Measurements from ENCODE around the gene BICRA. TPM values are rescaled to one million over a fixed set of nuclear protein-coding genes. Genes with fewer than 3 reads are reported as not detected.

BICRA gene
- total and polyA plus RNA-seq, 9 of the 15 experiments (the other 6 are each of a cell fraction or from before 2014, with no cell fraction given), result 0.01 to 8.8 (median 1.2) TPM

DNA sequence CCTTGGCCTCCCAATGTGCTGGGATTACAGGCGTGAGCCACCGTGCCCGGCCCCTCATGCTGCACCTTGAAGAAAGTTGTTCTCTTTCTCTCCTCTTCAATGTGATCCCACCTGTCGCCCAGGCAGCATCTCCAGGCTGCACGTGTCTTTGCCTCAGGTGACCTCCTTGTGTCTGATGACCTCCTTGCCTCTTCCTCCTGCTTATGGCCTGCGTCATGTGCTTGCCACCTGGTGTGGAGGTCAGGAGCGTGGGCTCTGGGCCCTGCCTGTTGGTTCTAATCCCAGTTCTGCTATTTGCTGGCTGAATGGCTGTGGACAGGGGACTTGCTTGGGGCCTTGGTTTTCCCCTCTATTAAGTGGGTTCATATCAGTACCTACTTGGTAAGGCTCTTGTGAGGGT, 6.3 kb downstream of the BICRA start:
- CTCF ChIA-PET (ENCODE audit: low intra/inter-chr PET ratio), result no interaction called here
- Histone ChIP-seq H3K36me3 (ENCODE audit: control insufficient read depth, insufficient read depth, low read length) (no peaks in the 10 kb centered on the region; the same call in 2 of the 3 replicates), H3K79me2 (ENCODE audit: control insufficient read depth, insufficient read depth, low read length) (peaks cover 73% of the 10 kb centered on the region), H3K4me3 (no peak overlapping the region), H2AFZ (ENCODE audit: low read depth, low read length) (no peak overlapping the region), H3K9me1 (ENCODE audit: control insufficient read depth, insufficient read depth, low read length) (no peaks in the 10 kb centered on the region), H3K27ac (ENCODE audit: extremely low read depth, low read depth, low read length) (no peak overlapping the region), H3K4me1 (replicated peaks in 1 of 2; ENCODE audit: control insufficient read depth in 2 of 2, insufficient read depth in 2 of 2, low read length in 2 of 2) (peaks cover 6 to 25% of the 10 kb centered on the region in 2 experiments; a peak in 4 of 5 replicates), H3K27me3 (ENCODE audit: control insufficient read depth in 2 of 2, insufficient read depth in 2 of 2, low read length in 2 of 2) (no peaks in the 10 kb centered on the region), H3K9me3 (replicated peaks; ENCODE audit: control insufficient read depth, insufficient read depth, low read depth, low read length) (no peaks in the 10 kb centered on the region), H4K20me1 (replicated peaks; ENCODE audit: control insufficient read depth, insufficient read depth, low read length) (peaks cover 52% of the 10 kb centered on the region), H3K9ac (ENCODE audit: insufficient read depth in 1 of 2, low read depth in 2 of 2, low read length in 2 of 2) (no peak overlapping the region; a peak in 1 of 4 replicates), H3K4me2 (ENCODE audit: insufficient read depth, low read length) (no peak overlapping the region)
- in situ Hi-C loops (cut with MboI) (no loop called here), intact Hi-C loops (cut with micrococcal nuclease) (no loop called here)
- POLR2A ChIA-PET, result interaction anchor here (0.7 to 1.7 kb wide), 2 partner anchors 11 to 103 kb away, joined by 3 to 5 read pairs; no protein-coding TSS in a partner anchor
- DNase-seq (ENCODE audit: extremely low read depth in 1 of 4, low spot score in 3 of 4) (no peak), ATAC-seq (no peak), FAIRE-seq (no peak)
- 74% methylated on average over 5 of the region's 7 CpGs for WGBS (ENCODE audit: insufficient coverage, low coverage, missing lambda C conversion rate)
- no peak for TF ChIP-seq NCOA6 (IDR thresholded peaks at IDR 0.05)
- TF ChIP-seq BCOR (IDR thresholded peaks at IDR 0.05), result no peak
- no peak for TF ChIP-seq TCFL5 (CRISPR knock-in tag; conservative IDR thresholded peaks at IDR 0.05)
- no peak for TF ChIP-seq ZKSCAN1 (IDR thresholded peaks at IDR 0.05; ENCODE audit: low read depth, low read length)
- no peak for TF ChIP-seq SMARCB1 (IDR thresholded peaks at IDR 0.05; ENCODE audit: insufficient read length, low read depth)
- TF ChIP-seq, protein P1, sequence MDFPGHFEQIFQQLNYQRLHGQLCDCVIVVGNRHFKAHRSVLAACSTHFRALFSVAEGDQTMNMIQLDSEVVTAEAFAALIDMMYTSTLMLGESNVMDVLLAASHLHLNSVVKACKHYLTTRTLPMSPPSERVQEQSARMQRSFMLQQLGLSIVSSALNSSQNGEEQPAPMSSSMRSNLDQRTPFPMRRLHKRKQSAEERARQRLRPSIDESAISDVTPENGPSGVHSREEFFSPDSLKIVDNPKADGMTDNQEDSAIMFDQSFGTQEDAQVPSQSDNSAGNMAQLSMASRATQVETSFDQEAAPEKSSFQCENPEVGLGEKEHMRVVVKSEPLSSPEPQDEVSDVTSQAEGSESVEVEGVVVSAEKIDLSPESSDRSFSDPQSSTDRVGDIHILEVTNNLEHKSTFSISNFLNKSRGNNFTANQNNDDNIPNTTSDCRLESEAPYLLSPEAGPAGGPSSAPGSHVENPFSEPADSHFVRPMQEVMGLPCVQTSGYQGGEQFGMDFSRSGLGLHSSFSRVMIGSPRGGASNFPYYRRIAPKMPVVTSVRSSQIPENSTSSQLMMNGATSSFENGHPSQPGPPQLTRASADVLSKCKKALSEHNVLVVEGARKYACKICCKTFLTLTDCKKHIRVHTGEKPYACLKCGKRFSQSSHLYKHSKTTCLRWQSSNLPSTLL (IDR thresholded peaks at IDR 0.05), result no peak
- TF ChIP-seq, protein P2, sequence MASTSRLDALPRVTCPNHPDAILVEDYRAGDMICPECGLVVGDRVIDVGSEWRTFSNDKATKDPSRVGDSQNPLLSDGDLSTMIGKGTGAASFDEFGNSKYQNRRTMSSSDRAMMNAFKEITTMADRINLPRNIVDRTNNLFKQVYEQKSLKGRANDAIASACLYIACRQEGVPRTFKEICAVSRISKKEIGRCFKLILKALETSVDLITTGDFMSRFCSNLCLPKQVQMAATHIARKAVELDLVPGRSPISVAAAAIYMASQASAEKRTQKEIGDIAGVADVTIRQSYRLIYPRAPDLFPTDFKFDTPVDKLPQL (IDR thresholded peaks at IDR 0.05; ENCODE audit: extremely low read depth, insufficient read length), result no peak
- TF ChIP-seq LARP7 (IDR thresholded peaks at IDR 0.05), result no peak
- TF ChIP-seq FOXP1 (CRISPR knock-in tag; IDR thresholded peaks at IDR 0.05), result no peak
- TF ChIP-seq ZNF140 (CRISPR knock-in tag; IDR thresholded peaks at IDR 0.05), result no peak
- TF ChIP-seq ZNF408 (CRISPR knock-in tag; IDR thresholded peaks at IDR 0.05; ENCODE audit: low read depth), result no peak
- no peak for TF ChIP-seq STAG1 (CRISPR knock-in tag; IDR thresholded peaks at IDR 0.05; ENCODE audit: borderline replicate concordance)
- no peak for TF ChIP-seq HDAC6 (IDR thresholded peaks at IDR 0.05; ENCODE audit: low read depth, low read length)
- no peak for TF ChIP-seq ZNF3 (CRISPR knock-in tag; IDR thresholded peaks at IDR 0.05)
- TF ChIP-seq, protein P3, sequence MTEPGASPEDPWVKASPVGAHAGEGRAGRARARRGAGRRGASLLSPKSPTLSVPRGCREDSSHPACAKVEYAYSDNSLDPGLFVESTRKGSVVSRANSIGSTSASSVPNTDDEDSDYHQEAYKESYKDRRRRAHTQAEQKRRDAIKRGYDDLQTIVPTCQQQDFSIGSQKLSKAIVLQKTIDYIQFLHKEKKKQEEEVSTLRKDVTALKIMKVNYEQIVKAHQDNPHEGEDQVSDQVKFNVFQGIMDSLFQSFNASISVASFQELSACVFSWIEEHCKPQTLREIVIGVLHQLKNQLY (CRISPR knock-in tag; conservative IDR thresholded peaks at IDR 0.05), result no peak
- TF ChIP-seq, protein P4, sequence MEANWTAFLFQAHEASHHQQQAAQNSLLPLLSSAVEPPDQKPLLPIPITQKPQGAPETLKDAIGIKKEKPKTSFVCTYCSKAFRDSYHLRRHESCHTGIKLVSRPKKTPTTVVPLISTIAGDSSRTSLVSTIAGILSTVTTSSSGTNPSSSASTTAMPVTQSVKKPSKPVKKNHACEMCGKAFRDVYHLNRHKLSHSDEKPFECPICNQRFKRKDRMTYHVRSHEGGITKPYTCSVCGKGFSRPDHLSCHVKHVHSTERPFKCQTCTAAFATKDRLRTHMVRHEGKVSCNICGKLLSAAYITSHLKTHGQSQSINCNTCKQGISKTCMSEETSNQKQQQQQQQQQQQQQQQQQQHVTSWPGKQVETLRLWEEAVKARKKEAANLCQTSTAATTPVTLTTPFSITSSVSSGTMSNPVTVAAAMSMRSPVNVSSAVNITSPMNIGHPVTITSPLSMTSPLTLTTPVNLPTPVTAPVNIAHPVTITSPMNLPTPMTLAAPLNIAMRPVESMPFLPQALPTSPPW (CRISPR knock-in tag; IDR thresholded peaks at IDR 0.05), result no peak
- TF ChIP-seq SNRNP70 (optimal IDR thresholded peaks at IDR 0.05; ENCODE audit: low read depth, low read length), result no peak
- TF ChIP-seq NCOR1 (IDR thresholded peaks at IDR 0.05), result no peak
- TF ChIP-seq ETS2 (tag; IDR thresholded peaks at IDR 0.05; ENCODE audit: borderline replicate concordance, poor library complexity, severe bottlenecking), result no peak
- no peak for TF ChIP-seq ZNF175 (CRISPR knock-in tag; IDR thresholded peaks at IDR 0.05; ENCODE audit: low read depth)
- BruUV-seq (replicated peaks), result no TSS peak

Data from K562 (cell line).